IMR-90 (cell line): Measurements from ENCODE around the gene FAH. TPM values are rescaled to one million over a fixed set of nuclear protein-coding genes. Genes with fewer than 3 reads are reported as not detected.

Experiments
- ATAC-seq: fragments of 200-7000 bp; cut with Tn5 transposase; 2 replicates; pipeline ENCODE4 v1.9.1; 2020; ENCODE audit warnings: low read depth, mild to moderate bottlenecking, moderate library complexity
- BruUV-seq: library from RNA; stranded (reverse); fragments of 400-500 nt; replicated peaks from 2 replicates; lab custom pipeline; 2021; lab: Mats Ljungman, UMichigan
- CTCF ChIA-PET: fragments of 300-600 bp; formaldehyde crosslinking; extraction: SDS; loops from one replicate; lab custom pipeline; 2021; ENCODE audit warnings: antibody characterized with exemption; lab: Yijun Ruan, JAX
- POLR2A ChIA-PET: fragments of 300-600 bp; sonication (Branson Sonifier 250); formaldehyde crosslinking; loops from one replicate; lab custom pipeline; 2022; ENCODE audit warnings: antibody characterized with exemption; ENCODE audit not compliant: unreplicated experiment; lab: Charles Lee
- DNase-seq: peaks from one replicate; pipeline ENCODE4 v3.0.0; 2013
- H2AFZ ChIP-seq: replicated peaks from 2 replicates; pipeline ENCODE3; 2013; ENCODE audit warnings: low read length, mild to moderate bottlenecking; ENCODE audit not compliant: poor library complexity
- H2AK5ac ChIP-seq: 2 replicates; pipeline ENCODE4 v1.6.1; 2013; ENCODE audit warnings: low read depth, low read length, inconsistent platforms
- H2AK9ac ChIP-seq: replicated peaks from 2 replicates; pipeline ENCODE3; 2013; ENCODE audit warnings: mild to moderate bottlenecking, low read depth, low read length, moderate library complexity; ENCODE audit not compliant: poor library complexity
- H2BK120ac ChIP-seq: 2 replicates; pipeline ENCODE4 v1.6.1; 2013; ENCODE audit warnings: low read depth, low read length, inconsistent platforms
- H2BK15ac ChIP-seq: 3 replicates; pipeline ENCODE4 v1.6.1; 2013; ENCODE audit warnings: low read depth, low read length, inconsistent platforms
- H2BK20ac ChIP-seq: 2 replicates; pipeline ENCODE4 v1.6.1; 2013; ENCODE audit warnings: low read depth, mild to moderate bottlenecking, inconsistent platforms, low read length, moderate library complexity
- H2BK5ac ChIP-seq: 2 replicates; pipeline ENCODE4 v1.6.1; 2013; ENCODE audit warnings: mild to moderate bottlenecking, low read depth, low read length, inconsistent platforms; ENCODE audit not compliant: poor library complexity, severe bottlenecking
- H3K14ac ChIP-seq: replicated peaks from 2 replicates; pipeline ENCODE4 v1.6.1; 2013; ENCODE audit warnings: low read depth, low read length, inconsistent platforms
- H3K18ac ChIP-seq: 2 replicates; pipeline ENCODE4 v1.6.1; 2013; ENCODE audit warnings: low read depth, low read length, control low read depth
- H3K23ac ChIP-seq: 2 replicates; pipeline ENCODE4 v1.6.1; 2013; ENCODE audit warnings: low read depth, low read length, inconsistent platforms
- H3K27ac ChIP-seq: 2 replicates; pipeline ENCODE4 v1.5.1; 2013; ENCODE audit warnings: mild to moderate bottlenecking, control low read depth, low read length; ENCODE audit not compliant: insufficient read depth
- H3K27me3 ChIP-seq: 2 replicates; pipeline ENCODE4 v1.6.1; 2013; ENCODE audit warnings: low read length; ENCODE audit not compliant: control insufficient read depth, insufficient read depth
- H3K36me3 ChIP-seq: 2 replicates; pipeline ENCODE4 v1.6.1; 2013; ENCODE audit warnings: low read length, mixed read lengths; ENCODE audit not compliant: control insufficient read depth, insufficient read depth
- H3K4ac ChIP-seq: 2 replicates; pipeline ENCODE4 v1.6.1; 2013; ENCODE audit warnings: low read depth, low read length, inconsistent platforms
- H3K4me1 ChIP-seq: 2 replicates; pipeline ENCODE4 v1.6.1; 2013; ENCODE audit warnings: low read length, mixed read lengths; ENCODE audit not compliant: control insufficient read depth, insufficient read depth
- H3K4me2 ChIP-seq: 2 replicates; pipeline ENCODE4 v1.6.1; 2013; ENCODE audit warnings: low read depth, mild to moderate bottlenecking, control low read depth, low read length, moderate library complexity
- H3K4me3 ChIP-seq: 2 replicates; pipeline ENCODE4 v1.5.1; 2013; ENCODE audit warnings: low read depth, mild to moderate bottlenecking, control low read depth, low read length, moderate library complexity; ENCODE audit not compliant: insufficient read depth
- H3K56ac ChIP-seq: 2 replicates; pipeline ENCODE4 v1.6.1; 2013; ENCODE audit warnings: low read length, inconsistent platforms; ENCODE audit not compliant: insufficient read depth; ENCODE audit errors: extremely low read depth
- H3K79me1 ChIP-seq, 2 experiments: 2 replicates each; pipeline ENCODE4 v1.6.1; 2013; ENCODE audit warnings: low read length in 2 of 2, inconsistent platforms in 1 of 2, low read depth in 1 of 2
- H3K9ac ChIP-seq: 2 replicates; pipeline ENCODE4 v1.6.1; 2013; ENCODE audit warnings: low read depth, low read length, control low read depth
- H3K9me1 ChIP-seq: 2 replicates; pipeline ENCODE4 v1.6.1; 2013; ENCODE audit warnings: low read length, inconsistent platforms; ENCODE audit not compliant: insufficient read depth
- H3K9me3 ChIP-seq: 2 replicates; pipeline ENCODE4 v1.6.1; 2013; ENCODE audit warnings: low read length; ENCODE audit not compliant: control insufficient read depth, insufficient read depth
- H4K20me1 ChIP-seq: 2 replicates; pipeline ENCODE4 v1.6.1; 2013; ENCODE audit warnings: low read length, inconsistent platforms; ENCODE audit not compliant: insufficient read depth
- H4K5ac ChIP-seq: 2 replicates; pipeline ENCODE4 v1.6.1; 2013; ENCODE audit warnings: mild to moderate bottlenecking, low read depth, low read length, control low read depth
- H4K8ac ChIP-seq, 2 experiments: 2 replicates each; pipeline ENCODE4 v1.6.1; 2013; ENCODE audit warnings: low read depth in 2 of 2, low read length in 2 of 2, control low read depth in 1 of 2, inconsistent platforms in 1 of 2
- H4K91ac ChIP-seq: 2 replicates; pipeline ENCODE4 v1.6.1; 2013; ENCODE audit warnings: low read depth, low read length, inconsistent platforms; ENCODE audit not compliant: insufficient read depth
- BHLHE40 ChIP-seq: fragments of 150-350 bp; IDR thresholded peaks from 2 replicates; pipeline ENCODE4 v1.6.1; 2016; ENCODE audit warnings: mild to moderate bottlenecking, low read depth, low read length
- CHD1 ChIP-seq: IDR thresholded peaks from 2 replicates; pipeline ENCODE4 v1.6.1; 2012; ENCODE audit warnings: low read depth, low read length, improper control_type of control experiment
- CTCF ChIP-seq: conservative IDR thresholded peaks from 2 replicates; pipeline ENCODE4 v1.5.1; 2012; ENCODE audit warnings: mild to moderate bottlenecking, low read depth, low read length, improper control_type of control experiment
- FOS ChIP-seq: fragments of 150-350 bp; IDR thresholded peaks from 2 replicates; pipeline ENCODE4 v1.6.1; 2016; ENCODE audit warnings: low read depth, low read length
- MAFK ChIP-seq: IDR thresholded peaks from 2 replicates; pipeline ENCODE4 v1.6.1; 2012; ENCODE audit warnings: low read depth, low read length, improper control_type of control experiment
- MAZ ChIP-seq: IDR thresholded peaks from 2 replicates; pipeline ENCODE4 v1.6.1; 2012; ENCODE audit warnings: low read depth, mild to moderate bottlenecking, low read length, improper control_type of control experiment, moderate library complexity, borderline replicate concordance
- MXI1 ChIP-seq: IDR thresholded peaks from 2 replicates; pipeline ENCODE4 v1.6.1; 2012; ENCODE audit warnings: low read depth, mild to moderate bottlenecking, low read length, moderate library complexity, borderline replicate concordance
- NFE2L2 ChIP-seq: fragments of 150-350 bp; IDR thresholded peaks from 2 replicates; pipeline ENCODE4 v1.6.1; 2016; ENCODE audit warnings: low read depth, mild to moderate bottlenecking, low read length
- POLR2A ChIP-seq: IDR thresholded peaks from 2 replicates; pipeline ENCODE4 v1.6.1; 2012; ENCODE audit warnings: mild to moderate bottlenecking, low read depth, low read length
- RAD21 ChIP-seq: IDR thresholded peaks from 2 replicates; pipeline ENCODE4 v1.6.1; 2012; ENCODE audit warnings: low read length, improper control_type of control experiment
- RCOR1 ChIP-seq: IDR thresholded peaks from 2 replicates; pipeline ENCODE4 v1.6.1; 2012; ENCODE audit warnings: mild to moderate bottlenecking, low read length, improper control_type of control experiment; ENCODE audit not compliant: insufficient replicate concordance
- RFX5 ChIP-seq: IDR thresholded peaks from 2 replicates; pipeline ENCODE4 v1.8.0; 2012; ENCODE audit warnings: low read depth, mild to moderate bottlenecking, low read length, moderate library complexity
- SMC3 ChIP-seq: fragments of 150-350 bp; IDR thresholded peaks from 2 replicates; pipeline ENCODE4 v1.6.1; 2016; ENCODE audit warnings: low read depth, mild to moderate bottlenecking, antibody characterized with exemption, low read length, moderate library complexity
- WGBS, 2 experiments: methylation state at CpG; one replicate each; pipeline versions ENCODE4 v1.1.5 to v1.1.7; 2013; ENCODE audit warnings: missing lambda C conversion rate in 2 of 2; ENCODE audit not compliant: insufficient read length in 1 of 2; ENCODE audit errors: extremely low coverage in 2 of 2; 5-methylcytosine and 5-hydroxymethylcytosine counted together
- dilution Hi-C: fragments of 300-500 bp; cut with HindIII; formaldehyde crosslinking; loops from one replicate; pipeline ENCODE4 v1.14.3; 2018; ENCODE audit warnings: low sequenced_read_pairs; ENCODE audit not compliant: unreplicated experiment
- in situ Hi-C: fragments of 300-500 bp; cut with MboI; formaldehyde crosslinking; loops from 3 replicates; pipeline ENCODE4 v1.14.3; 2019; ENCODE audit warnings: low sequenced_read_pairs, inconsistent platforms, mixed read lengths
- intact Hi-C: fragments of 100-400 bp; cut with micrococcal nuclease; formaldehyde crosslinking; loops from 2 replicates; pipeline ENCODE4 v1.10.0; 2022
- polyA plus RNA-seq, 3 experiments: library from polyadenylated mRNA; depleted of rRNA; stranded (reverse); fragments of >200 nt; gene quantifications; 2 replicates each; pipeline ENCODE4 v1.2.3, GENCODE V29; 2012; ENCODE audit warnings: low replicate concordance in 1 of 3
- total RNA-seq: library from RNA; depleted of rRNA; stranded (reverse); fragments of >200 nt; gene quantifications from 2 replicates; pipeline ENCODE4 v1.2.3, GENCODE V29; 2012
- TF ChIP-seq, protein P1 (sequence below): fragments of 150-350 bp; IDR thresholded peaks from 2 replicates; pipeline ENCODE4 v1.6.1; 2017; ENCODE audit warnings: mild to moderate bottlenecking, antibody characterized with exemption, low read length, low read depth

Gene FAH
- total and polyA plus RNA-seq, 2 of the 4 experiments (the other 2 are of a cell fraction): 43.1 to 48.6 TPM

DNA sequence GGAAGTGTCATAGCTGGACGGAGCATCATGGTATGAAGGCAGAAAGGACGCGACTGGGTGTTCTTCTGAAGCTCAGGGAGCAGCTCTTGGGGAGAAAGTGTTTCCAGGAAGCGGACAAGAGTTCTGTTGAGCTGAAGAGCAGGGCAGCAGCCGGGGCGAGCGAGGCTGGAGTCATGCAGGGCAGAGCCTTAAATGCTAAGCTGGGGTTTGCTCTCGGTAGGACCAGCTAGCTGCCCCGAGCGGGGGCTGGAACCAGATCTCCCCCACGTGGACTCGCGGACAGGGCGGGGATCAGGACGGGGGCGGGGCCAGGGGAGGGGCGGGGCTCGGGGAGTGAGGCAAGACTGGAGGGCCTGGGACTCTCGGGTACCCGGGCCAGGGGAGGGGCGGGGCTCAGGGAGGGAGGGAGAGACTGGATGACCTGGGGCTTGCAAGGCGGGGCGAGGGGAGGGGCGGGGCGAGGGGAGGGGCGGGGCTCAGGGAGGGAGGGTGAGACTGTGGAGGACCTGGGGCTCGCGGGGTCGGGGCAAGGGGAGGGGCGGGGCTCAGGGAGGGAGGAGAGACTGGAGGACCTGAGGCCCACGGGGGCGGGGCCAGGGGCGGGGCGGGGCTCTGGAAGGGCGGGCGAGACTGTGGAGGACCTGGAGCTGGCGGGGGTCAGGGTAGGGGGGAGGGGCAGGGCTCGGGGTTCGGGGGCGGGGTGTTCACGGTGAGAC, 461 bp upstream of the FAH start:
- intact Hi-C loops (no loop called here), in situ Hi-C loops (no loop called here), dilution Hi-C loops (no loop called here)
- H3K4me1 ChIP-seq: peaks cover 8% of the 10 kb centered on the region
- DNase-seq (peak; percentile 90), ATAC-seq (peak; percentile 86)
- no peaks in the 10 kb centered on the region for H3K36me3 ChIP-seq
- peak overlapping the region; percentile 94 for H3K27ac ChIP-seq
- H2BK15ac ChIP-seq: 0 out of 3 replicates have a peak overlapping the region, but pooled peaks have one; percentile 10
- peak overlapping the region; percentile 20; the same call in 1 of the 2 replicates for H3K4ac ChIP-seq
- no peak overlapping the region; the same call in 1 of the 2 replicates for H2BK120ac ChIP-seq
- H3K18ac ChIP-seq: peak overlapping the region; percentile 8; the same call in 1 of the 2 replicates
- H2BK5ac ChIP-seq: peak overlapping the region; percentile 94
- no peak overlapping the region for H3K56ac ChIP-seq
- ChIA-PET CTCF (interaction anchor here (1.1 kb wide), 1 partner anchor 92 kb away, joined by 3 read pairs; no protein-coding TSS in a partner anchor), POLR2A (interaction anchor here (0.5 kb wide), 1 partner anchor 8 kb away, joined by 3 read pairs; no protein-coding TSS in a partner anchor)
- no peak overlapping the region for H2AK5ac ChIP-seq
- H4K20me1 ChIP-seq: no peaks in the 10 kb centered on the region
- H4K5ac ChIP-seq: no peak overlapping the region; the same call in 1 of the 2 replicates
- H3K4me3 ChIP-seq: peak overlapping the region; percentile 97
- WGBS, 2 experiments: 0% methylated on average over 3 of the region's 41 CpGs; no CpG with 5 or more reads in 1 of the 2 experiments
- peak overlapping the region; percentile 88 for H3K4me2 ChIP-seq
- H3K9me3 ChIP-seq: no peaks in the 10 kb centered on the region
- peak overlapping the region; percentile 10; the same call in 1 of the 2 replicates for H3K14ac ChIP-seq
- H2AK9ac ChIP-seq: no peak overlapping the region
- BruUV-seq: no TSS peak
- peak overlapping the region; percentile 17 to 41; a peak in 3 of 4 replicates for H4K8ac ChIP-seq
- H3K23ac ChIP-seq: no peak overlapping the region
- TF ChIP-seq CTCF: no peak
- TF ChIP-seq RCOR1: no peak
- TF ChIP-seq NFE2L2: no peak
- TF ChIP-seq MAZ: peak; percentile 79; the same call in 1 of the 2 replicates
- TF ChIP-seq, protein P1, sequence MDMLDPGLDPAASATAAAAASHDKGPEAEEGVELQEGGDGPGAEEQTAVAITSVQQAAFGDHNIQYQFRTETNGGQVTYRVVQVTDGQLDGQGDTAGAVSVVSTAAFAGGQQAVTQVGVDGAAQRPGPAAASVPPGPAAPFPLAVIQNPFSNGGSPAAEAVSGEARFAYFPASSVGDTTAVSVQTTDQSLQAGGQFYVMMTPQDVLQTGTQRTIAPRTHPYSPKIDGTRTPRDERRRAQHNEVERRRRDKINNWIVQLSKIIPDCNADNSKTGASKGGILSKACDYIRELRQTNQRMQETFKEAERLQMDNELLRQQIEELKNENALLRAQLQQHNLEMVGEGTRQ: peak; percentile 32; the same call in 1 of the 2 replicates
- TF ChIP-seq CHD1: no peak
- TF ChIP-seq BHLHE40: no peak
- TF ChIP-seq RFX5: no peak
- TF ChIP-seq RAD21: no peak
- TF ChIP-seq SMC3: no peak
- no peak; the same call in 1 of the 2 replicates for TF ChIP-seq POLR2A
- TF ChIP-seq MXI1: peak; percentile 69; the same call in 1 of the 2 replicates
- TF ChIP-seq MAFK: no peak
- TF ChIP-seq FOS: no peak
- peak overlapping the region; percentile 90 for H2AFZ ChIP-seq
- peaks cover 8% of the 10 kb centered on the region for H3K9me1 ChIP-seq
- peak overlapping the region; percentile 38 for H3K9ac ChIP-seq
- peaks cover 17 to 34% of the 10 kb centered on the region in 2 experiments for H3K79me1 ChIP-seq
- no peak overlapping the region for H2BK20ac ChIP-seq
- no peaks in the 10 kb centered on the region for H3K27me3 ChIP-seq
- H4K91ac ChIP-seq: no peak overlapping the region
